ENCODE results near the gene SAMD15. TPM values are rescaled to one million over a fixed set of nuclear protein-coding genes. Genes with fewer than 3 reads are reported as not detected.

Gene SAMD15
- 2.8 and 3.0 TPM in 2 replicates for total RNA-seq

GRCh38 chr14:77376771-77377501 is at the start of gene SAMD15, which contains the start of gene TMED8:
SAMD15 (plus strand) TSS chr14:77377379; CDS start chr14:77377419, 40 bp downstream.
TMED8 (minus strand) TSS chr14:77377094; CDS start chr14:77377053, 41 bp downstream.

GRCh38 chr14:77423423-77423822 is 46.2 kb downstream of the SAMD15 start, which contains the start of gene NOXRED1:
NOXRED1 (minus strand) TSS chr14:77423523; CDS start chr14:77422889, 634 bp downstream.

Other genes starting within 250 kb of the SAMD15 start
- gene ZDHHC22, start 235.6 kb upstream of the SAMD15 start, total RNA-seq = not detected in 2 replicates
- gene TMEM63C, start 195.6 kb upstream of the SAMD15 start, total RNA-seq = under 0.01 TPM in 1 of 2 replicates, not detected in the other
- not detected in 2 replicates for gene NGB, start 106.2 kb upstream of the SAMD15 start, total RNA-seq
- gene POMT2, start 56.5 kb upstream of the SAMD15 start, total RNA-seq = 15.4 and 20.8 TPM in 2 replicates
- gene GSTZ1, start 56.3 kb upstream of the SAMD15 start, total RNA-seq = 34.6 and 38.6 TPM in 2 replicates
- gene TMED8, start 285 bp upstream of the SAMD15 start, total RNA-seq = 12.0 TPM in 2 replicates
- 0.12 and 0.16 TPM in 2 replicates for gene NOXRED1, start 46.1 kb downstream of the SAMD15 start, total RNA-seq
- 29.0 and 31.2 TPM in 2 replicates for gene VIPAS39, start 80.2 kb downstream of the SAMD15 start, total RNA-seq
- gene AHSA1, start 80.7 kb downstream of the SAMD15 start, total RNA-seq = 39.4 and 40.0 TPM in 2 replicates
- gene ISM2, start 121.4 kb downstream of the SAMD15 start, total RNA-seq = not detected in 2 replicates
- 30.8 and 33.3 TPM in 2 replicates for gene SPTLC2, start 239.3 kb downstream of the SAMD15 start, total RNA-seq

Measured in hair follicle dermal papilla cell (primary cell).